ENCODE measurements around the gene WNT3.
"Not testable (repeated sequence)": the region's sequence is repeated elsewhere in the genome, so short reads cannot be mapped to it uniquely, and the experiment has no call there.

The WNT3 gene

DNA sequence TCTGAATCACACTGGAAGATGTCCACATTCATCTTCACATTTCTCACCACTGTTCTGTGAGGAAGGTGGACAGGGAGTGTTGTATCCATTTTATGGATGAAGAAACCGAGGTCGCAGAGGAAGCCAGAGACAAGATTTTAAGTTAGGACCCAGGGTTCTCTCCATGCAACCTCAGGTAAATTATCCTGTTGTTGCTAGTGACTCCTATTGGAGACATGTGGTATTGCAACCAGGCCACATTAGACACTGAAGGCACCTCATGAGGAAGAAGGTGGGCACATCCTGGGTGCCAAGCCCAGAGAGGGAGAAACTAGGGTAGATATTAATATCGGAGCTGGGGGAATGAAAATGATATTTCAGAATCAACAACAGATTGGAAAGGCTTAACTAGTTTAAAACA lies 24.3 kb upstream of the WNT3 start:
- no peaks in the 10 kb centered on the region for H3K36me3 ChIP-seq (ENCODE audit: control insufficient read depth in 2 of 2, insufficient read depth in 1 of 2, low read length in 2 of 2)
- H3K9me3 ChIP-seq (ENCODE audit: control insufficient read depth, insufficient read depth, low read depth, low read length): no peaks in the 10 kb centered on the region
- H3K4me3 ChIP-seq (ENCODE audit: low read depth, low read length): no peak overlapping the region
- ChIA-PET CTCF (interaction anchor here (0.6 to 3.9 kb wide), 38 partner anchors 9 to 1276 kb away, joined by 3 to 94 read pairs (median 4); no protein-coding TSS in a partner anchor), POLR2A (no interaction called here)
- H3K27ac ChIP-seq (ENCODE audit: extremely low read depth, low read depth, low read length): no peak overlapping the region
- TF ChIP-seq ZNF548 (tag by site-specific recombination; IDR thresholded peaks at IDR 0.05) (no peak), SETDB1 (IDR thresholded peaks at IDR 0.05; ENCODE audit: insufficient read length, low read length) (peak; percentile 58), ZNF580 (tag by site-specific recombination; IDR thresholded peaks at IDR 0.05) (peak; percentile 57; the same call in 1 of the 2 replicates)
- no peaks in the 10 kb centered on the region for H3K4me1 ChIP-seq (ENCODE audit: control insufficient read depth, insufficient read depth, low read length)

GRCh38 chr17:46841561-46842379 lies 23.3 kb upstream of the WNT3 start:
- Histone ChIP-seq H3K27ac (ENCODE audit: extremely low read depth, low read depth, low read length) (no peak overlapping the region), H3K4me1 (ENCODE audit: control insufficient read depth, insufficient read depth, low read length) (no peaks in the 10 kb centered on the region), H3K36me3 (ENCODE audit: control insufficient read depth in 2 of 2, insufficient read depth in 1 of 2, low read length in 2 of 2) (no peaks in the 10 kb centered on the region), H3K9me3 (ENCODE audit: control insufficient read depth, insufficient read depth, low read depth, low read length) (no peaks in the 10 kb centered on the region), H3K4me3 (ENCODE audit: low read depth, low read length) (no peak overlapping the region)
- ChIA-PET POLR2A (interaction anchor here (0.6 kb wide), 1 partner anchor 25 kb away, joined by 3 read pairs; no protein-coding TSS in a partner anchor), CTCF (interaction anchor here (0.6 to 3.9 kb wide), 37 partner anchors 9 to 468 kb away, joined by 3 to 94 read pairs (median 4); no protein-coding TSS in a partner anchor)
- peak; percentile 75; the same call in 1 of the 2 replicates for TF ChIP-seq ZSCAN30 (tag by site-specific recombination; IDR thresholded peaks at IDR 0.05)
- TF ChIP-seq ZNF302 (tag by site-specific recombination; IDR thresholded peaks at IDR 0.05; ENCODE audit: low read depth): no peak
- TF ChIP-seq ZBTB48 (tag by site-specific recombination; IDR thresholded peaks at IDR 0.05): 0 out of 2 replicates have a peak, but pooled peaks have one; percentile 52
- TF ChIP-seq, protein P1, sequence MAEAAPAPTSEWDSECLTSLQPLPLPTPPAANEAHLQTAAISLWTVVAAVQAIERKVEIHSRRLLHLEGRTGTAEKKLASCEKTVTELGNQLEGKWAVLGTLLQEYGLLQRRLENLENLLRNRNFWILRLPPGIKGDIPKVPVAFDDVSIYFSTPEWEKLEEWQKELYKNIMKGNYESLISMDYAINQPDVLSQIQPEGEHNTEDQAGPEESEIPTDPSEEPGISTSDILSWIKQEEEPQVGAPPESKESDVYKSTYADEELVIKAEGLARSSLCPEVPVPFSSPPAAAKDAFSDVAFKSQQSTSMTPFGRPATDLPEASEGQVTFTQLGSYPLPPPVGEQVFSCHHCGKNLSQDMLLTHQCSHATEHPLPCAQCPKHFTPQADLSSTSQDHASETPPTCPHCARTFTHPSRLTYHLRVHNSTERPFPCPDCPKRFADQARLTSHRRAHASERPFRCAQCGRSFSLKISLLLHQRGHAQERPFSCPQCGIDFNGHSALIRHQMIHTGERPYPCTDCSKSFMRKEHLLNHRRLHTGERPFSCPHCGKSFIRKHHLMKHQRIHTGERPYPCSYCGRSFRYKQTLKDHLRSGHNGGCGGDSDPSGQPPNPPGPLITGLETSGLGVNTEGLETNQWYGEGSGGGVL (tag by site-specific recombination; IDR thresholded peaks at IDR 0.05): peak; percentile 25; the same call in 1 of the 2 replicates

GRCh38 chr17:46840596-46840995 lies 22.1 kb upstream of the WNT3 start:
- H3K4me3 ChIP-seq (ENCODE audit: low read depth, low read length); H3K36me3 ChIP-seq (ENCODE audit: control insufficient read depth in 2 of 2, insufficient read depth in 1 of 2, low read length in 2 of 2); H3K27ac ChIP-seq (ENCODE audit: extremely low read depth, low read depth, low read length); POLR2A ChIA-PET; H3K4me1 ChIP-seq (ENCODE audit: control insufficient read depth, insufficient read depth, low read length); H3K9me3 ChIP-seq (ENCODE audit: control insufficient read depth, insufficient read depth, low read depth, low read length): not testable (repeated sequence)
- CTCF ChIA-PET: interaction anchor here (1.0 to 3.9 kb wide), 4 partner anchors 11 to 100 kb away, joined by 9 to 94 read pairs (median 16); no protein-coding TSS in a partner anchor

DNA sequence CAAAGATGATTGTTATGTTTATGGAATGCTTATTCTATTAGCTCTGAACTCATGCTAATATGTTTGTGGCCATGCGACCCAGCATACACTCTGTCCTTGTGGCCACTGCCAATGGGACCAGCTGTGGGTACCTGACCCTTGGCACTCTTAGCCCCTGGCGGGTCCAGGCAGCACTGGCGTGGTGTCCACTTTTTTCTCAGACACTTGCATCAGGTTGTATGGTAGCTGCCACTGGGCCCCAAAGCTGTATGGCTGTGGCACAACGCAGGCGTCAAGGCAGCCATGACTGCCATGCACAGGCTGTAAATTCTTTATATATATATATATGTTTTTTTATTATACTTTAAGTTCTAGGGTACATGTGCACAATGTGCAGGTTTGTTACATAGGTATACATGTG lies 20.7 kb upstream of the WNT3 start:
- Histone ChIP-seq H3K27ac (ENCODE audit: extremely low read depth, low read depth, low read length) (no peak overlapping the region), H3K4me1 (ENCODE audit: control insufficient read depth, insufficient read depth, low read length) (no peaks in the 10 kb centered on the region), H3K4me3 (ENCODE audit: low read depth, low read length) (no peak overlapping the region), H3K9me3 (ENCODE audit: control insufficient read depth, insufficient read depth, low read depth, low read length) (no peaks in the 10 kb centered on the region), H3K36me3 (ENCODE audit: control insufficient read depth in 2 of 2, insufficient read depth in 1 of 2, low read length in 2 of 2) (no peaks in the 10 kb centered on the region)
- ChIA-PET POLR2A (no interaction called here), CTCF (interaction anchor here (0.7 kb wide), 1 partner anchor 63 kb away, joined by 4 read pairs; no protein-coding TSS in a partner anchor)
- TF ChIP-seq ZNF121 (tag by site-specific recombination; IDR thresholded peaks at IDR 0.05) (no peak), HOXC10 (CRISPR knock-in tag; IDR thresholded peaks at IDR 0.05) (no peak), ZBTB7A (tag by site-specific recombination; IDR thresholded peaks at IDR 0.05; ENCODE audit: low read depth) (no peak), ZNF202 (tag by site-specific recombination; IDR thresholded peaks at IDR 0.05; ENCODE audit: borderline replicate concordance) (no peak), ZNF23 (tag by site-specific recombination; IDR thresholded peaks at IDR 0.05; ENCODE audit: borderline replicate concordance) (no peak), ZNF600 (tag by site-specific recombination; IDR thresholded peaks at IDR 0.05) (no peak), ZEB2 (tag by site-specific recombination; IDR thresholded peaks at IDR 0.05) (no peak), GLIS1 (tag by site-specific recombination; IDR thresholded peaks at IDR 0.05) (no peak), ZSCAN4 (tag by site-specific recombination; IDR thresholded peaks at IDR 0.05) (no peak), ZNF571 (tag by site-specific recombination; IDR thresholded peaks at IDR 0.05) (no peak), ZNF677 (tag by site-specific recombination; IDR thresholded peaks at IDR 0.05) (no peak)
- TF ChIP-seq, protein P1 (tag by site-specific recombination; IDR thresholded peaks at IDR 0.05): no peak
